ENCODE data around the gene CENPO. TPM values are rescaled to one million over a fixed set of nuclear protein-coding genes. Genes with fewer than 3 reads are reported as not detected.

CENPO gene
- total and polyA plus RNA-seq, 2 donors (not counting 3 experiments of a cell fraction or from before 2014, with no cell fraction given): 26.8 to 45.3 TPM

- H3K4me1 ChIP-seq (ENCODE audit: control insufficient read depth, extremely low read depth, insufficient read depth, low read length): no peaks in the 10 kb centered on the region
- DNase-seq (ENCODE audit: low read depth, low spot score): no peak
- H3K9me1 ChIP-seq (replicated peaks; ENCODE audit: control insufficient read depth, extremely low read depth, insufficient read depth, low read length): no peaks in the 10 kb centered on the region
- no peaks in the 10 kb centered on the region for H3K9me3 ChIP-seq (replicated peaks; ENCODE audit: control insufficient read depth, insufficient read depth, low read length)
- TF ChIP-seq EZH2 (IDR thresholded peaks at IDR 0.05; ENCODE audit: borderline replicate concordance, low read depth, low read length, severe bottlenecking) (no peak), GATA2 (IDR thresholded peaks at IDR 0.05; ENCODE audit: insufficient read depth, insufficient read length, low read depth, low read length) (no peak), POLR2A (IDR thresholded peaks at IDR 0.05; ENCODE audit: low read depth, low read length) (no peak), MAX (IDR thresholded peaks at IDR 0.05; ENCODE audit: insufficient read depth, insufficient read length) (no peak), CTCF (IDR thresholded peaks at IDR 0.05; ENCODE audit: extremely low read depth in 1 of 2, insufficient read depth in 1 of 2, low read depth in 1 of 2, low read length in 2 of 2) (no peak), FOS (IDR thresholded peaks at IDR 0.05; ENCODE audit: borderline replicate concordance, insufficient read depth, low read length) (no peak), MYC (IDR thresholded peaks at IDR 0.05; ENCODE audit: low read depth, low read length) (no peak), JUN (IDR thresholded peaks at IDR 0.05; ENCODE audit: borderline replicate concordance, insufficient read depth, insufficient read length, low read depth) (no peak), POLR2AphosphoS5 (IDR thresholded peaks at IDR 0.05; ENCODE audit: insufficient read depth, low read depth, low read length) (no peak)
- no peak overlapping the region for H3K27ac ChIP-seq (ENCODE audit: insufficient read depth, low read depth, low read length)
- no peaks in the 10 kb centered on the region for H3K27me3 ChIP-seq (ENCODE audit: control insufficient read depth in 2 of 2, insufficient read depth in 2 of 2, low read length in 2 of 2)
- CTCF ChIA-PET: interaction anchor here (0.7 kb wide), 1 partner anchor 356 kb away, joined by 3 read pairs; no protein-coding TSS in a partner anchor
- POLR2A ChIA-PET: no interaction called here
- H3K4me3 ChIP-seq (replicated peaks in 1 of 3; ENCODE audit: insufficient read depth in 1 of 3, low read depth in 1 of 3, low read length in 3 of 3): no peak overlapping the region
- no peaks in the 10 kb centered on the region for H3K79me2 ChIP-seq (ENCODE audit: control insufficient read depth, insufficient read depth, low read length)
- dilution Hi-C loops (cut with MboI; ENCODE audit: extremely low pct_ligation_motif_present, low sequenced_read_pairs) (no loop called here), intact Hi-C loops (cut with micrococcal nuclease) (no loop called here)
- peaks cover 0 to 3% of the 10 kb centered on the region in 2 experiments for H3K36me3 ChIP-seq (ENCODE audit: control insufficient read depth in 2 of 2, extremely low read depth in 1 of 2, insufficient read depth in 2 of 2, low read length in 2 of 2)
- no peak for FAIRE-seq
- H3K4me2 ChIP-seq (ENCODE audit: insufficient read depth, low read length): no peak overlapping the region
- BruUV-seq (replicated peaks): no TSS peak
- no peak overlapping the region for H3K9ac ChIP-seq (replicated peaks; ENCODE audit: extremely low read depth, insufficient read depth, low read length)
- no peaks in the 10 kb centered on the region for H4K20me1 ChIP-seq (replicated peaks; ENCODE audit: control insufficient read depth, extremely low read depth, insufficient read depth, low read length)
- H2AFZ ChIP-seq (ENCODE audit: low read depth, low read length): no peak overlapping the region
Measured at GRCh38 chr2:24840962-24841945, 48.0 kb downstream of the CENPO start.

All from endothelial cell of umbilical vein (primary cell).